MCF 10A (cell line): ENCODE data around the gene SHC3. TPM values are rescaled to one million over a fixed set of nuclear protein-coding genes. Genes with fewer than 3 reads are reported as not detected.

ENCODE experiments used
- BruUV-seq: library from RNA; stranded (reverse); fragments of 400-500 nt; replicated peaks from 2 replicates; lab custom pipeline; 2021; lab: Mats Ljungman, UMichigan
- CTCF ChIA-PET: fragments of 300-600 bp; sonication (Branson Sonifier 250); formaldehyde crosslinking; extraction: SDS; loops from one replicate; lab custom pipeline; 2021; ENCODE audit warnings: antibody characterized with exemption, inconsistent platforms; lab: Yijun Ruan, JAX
- POLR2A ChIA-PET: fragments of 300-600, 350-650 bp; sonication (Branson Sonifier 250); formaldehyde crosslinking; extraction: SDS; loops from one replicate; lab custom pipeline; 2020; ENCODE audit warnings: antibody characterized with exemption, inconsistent platforms; lab: Yijun Ruan, JAX
- DNase-seq: peaks from one replicate; pipeline ENCODE4 v3.0.0-alpha.2; 2018; ENCODE audit not compliant: unreplicated experiment
- H3K27ac Mint-ChIP-seq: one replicate; pipeline ENCODE4 v1.8.0; 2022; ENCODE audit warnings: mild to moderate bottlenecking, low read depth, mixed read lengths; ENCODE audit not compliant: unreplicated experiment
- H3K27me3 Mint-ChIP-seq: one replicate; pipeline ENCODE4 v1.8.0; 2022; ENCODE audit warnings: mixed read lengths; ENCODE audit not compliant: insufficient read depth, unreplicated experiment
- H3K36me3 Mint-ChIP-seq: one replicate; pipeline ENCODE4 v1.8.0; 2022; ENCODE audit warnings: mild to moderate bottlenecking, moderate library complexity, mixed read lengths; ENCODE audit not compliant: insufficient read depth, unreplicated experiment
- H3K4me1 Mint-ChIP-seq: one replicate; pipeline ENCODE4 v1.8.0; 2022; ENCODE audit warnings: mixed read lengths; ENCODE audit not compliant: insufficient read depth, unreplicated experiment
- H3K4me3 Mint-ChIP-seq: one replicate; pipeline ENCODE4 v1.8.0; 2022; ENCODE audit warnings: mild to moderate bottlenecking, moderate library complexity, mixed read lengths; ENCODE audit not compliant: unreplicated experiment
- H3K9me3 Mint-ChIP-seq: one replicate; pipeline ENCODE4 v1.8.0; 2022; ENCODE audit warnings: mixed read lengths; ENCODE audit not compliant: unreplicated experiment
- CTCF ChIP-seq: fragments of 200-600 bp; IDR thresholded peaks from one replicate; pipeline ENCODE4 v1.8.0; 2022; ENCODE audit warnings: antibody characterized with exemption, mild to moderate bottlenecking; ENCODE audit not compliant: unreplicated experiment
- intact Hi-C: fragments of 100-400 bp; cut with micrococcal nuclease; formaldehyde crosslinking; loops from 2 replicates; pipeline ENCODE4 v1.14.1; 2022
- total RNA-seq: library from RNA; stranded (reverse); gene quantifications from 2 replicates; pipeline ENCODE4 v1.2.3, GENCODE V29; 2022

SHC3 gene
- total RNA-seq, 1 experiment from 2014 or later: 0.02 TPM

GRCh38 chr9:89001917-89002540 is 176.6 kb downstream of the SHC3 start:
- BruUV-seq: no TSS peak
- Mint-ChIP-seq H3K4me1 (peaks cover 10% of the 10 kb centered on the region), H3K36me3 (peaks cover 5% of the 10 kb centered on the region), H3K27ac (no peak overlapping the region), H3K27me3 (no peaks in the 10 kb centered on the region), H3K9me3 (no peaks in the 10 kb centered on the region), H3K4me3 (no peak overlapping the region)
- ChIA-PET CTCF (interaction anchor here (0.6 to 3.6 kb wide), 4 partner anchors 8 to 407 kb away, joined by 3 to 50 read pairs (median 3); no protein-coding TSS in a partner anchor), POLR2A (no interaction called here)
- DNase-seq: no peak
- intact Hi-C loops: loop anchor here (1.0 to 5.0 kb wide), 7 partner anchors 265 to 1051 kb away; no protein-coding TSS in a partner anchor
- no peak for TF ChIP-seq CTCF

- peak overlapping the region; percentile 48 for H3K4me3 Mint-ChIP-seq
- CTCF ChIA-PET: interaction anchor here (0.5 to 3.6 kb wide), 21 partner anchors 9 to 1058 kb away, joined by 3 to 50 read pairs (median 4); no protein-coding TSS in a partner anchor
- H3K27me3 Mint-ChIP-seq: no peaks in the 10 kb centered on the region
- DNase-seq: peak; percentile 91
- intact Hi-C loops: loop anchor here (1.0 to 5.0 kb wide), 7 partner anchors 264 to 1050 kb away; no protein-coding TSS in a partner anchor
- POLR2A ChIA-PET: interaction anchor here (0.6 to 1.0 kb wide), 2 partner anchors 209 to 415 kb away, joined by 4 read pairs; no protein-coding TSS in a partner anchor
- BruUV-seq: no TSS peak
- peak; percentile 84 for TF ChIP-seq CTCF
- peaks cover 10% of the 10 kb centered on the region for H3K4me1 Mint-ChIP-seq
- no peaks in the 10 kb centered on the region for H3K9me3 Mint-ChIP-seq
- no peak overlapping the region for H3K27ac Mint-ChIP-seq
- peaks cover 5% of the 10 kb centered on the region for H3K36me3 Mint-ChIP-seq
These were observed 177.4 kb downstream of the SHC3 start for GRCh38 chr9:89000973-89001916.

- Mint-ChIP-seq H3K9me3 (no peaks in the 10 kb centered on the region), H3K27me3 (no peaks in the 10 kb centered on the region), H3K4me3 (no peak overlapping the region), H3K4me1 (peaks cover 10% of the 10 kb centered on the region), H3K27ac (no peak overlapping the region), H3K36me3 (peaks cover 5% of the 10 kb centered on the region)
- POLR2A ChIA-PET: interaction anchor here (1.0 kb wide), 1 partner anchor 414 kb away, joined by 4 read pairs; no protein-coding TSS in a partner anchor
- TF ChIP-seq CTCF: no peak
- no peak for DNase-seq
- intact Hi-C loops: loop anchor here (2.0 to 5.0 kb wide), 4 partner anchors 263 to 1050 kb away; no protein-coding TSS in a partner anchor
- CTCF ChIA-PET: interaction anchor here (0.8 to 3.6 kb wide), 11 partner anchors 8 to 917 kb away, joined by 3 to 50 read pairs (median 4); no protein-coding TSS in a partner anchor
- BruUV-seq: no TSS peak
These were observed 178.2 kb downstream of the SHC3 start for GRCh38 chr9:89000371-89000781.
